GDM1 (cell line): ENCODE results near the gene SCN2A.
"Not testable (repeated sequence)": the region's sequence is repeated elsewhere in the genome, so short reads cannot be mapped to it uniquely, and the experiment has no call there.

ENCODE experiments used
- DNase-seq: peaks from one replicate; lab custom pipeline; 2025; lab: John Stamatoyannopoulos, UW

The SCN2A gene

GRCh38 chr2:165328272-165328671 lies 89.1 kb downstream of the SCN2A start:
- DNase-seq, result peak; percentile 41

GRCh38 chr2:165344276-165344675 lies 105.1 kb downstream of the SCN2A start:
- DNase-seq, result not testable (repeated sequence)

GRCh38 chr2:165348441-165348840 lies 109.2 kb downstream of the SCN2A start:
- DNase-seq, result no peak

GRCh38 chr2:165349181-165349580 lies 110.0 kb downstream of the SCN2A start:
- no peak for DNase-seq

- no peak for DNase-seq
These were observed 118.5 kb downstream of the SCN2A start for GRCh38 chr2:165357758-165358157.

GRCh38 chr2:165361514-165361913 lies 122.3 kb downstream of the SCN2A start:
- DNase-seq, result no peak

GRCh38 chr2:165369131-165369897 lies 130.1 kb downstream of the SCN2A start:
- DNase-seq, result no peak

GRCh38 chr2:165369898-165370296 lies 130.7 kb downstream of the SCN2A start:
- DNase-seq, result no peak

- no peak for DNase-seq
These were observed 132.1 kb downstream of the SCN2A start for GRCh38 chr2:165371356-165371755.

- DNase-seq, result no peak
These were observed 134.2 kb downstream of the SCN2A start for GRCh38 chr2:165373278-165374010.

GRCh38 chr2:165376571-165376975 lies 137.4 kb downstream of the SCN2A start:
- DNase-seq, result no peak

- DNase-seq, result no peak
These were observed 143.1 kb downstream of the SCN2A start for GRCh38 chr2:165382362-165382761.

- no peak for DNase-seq
These were observed 151.7 kb downstream of the SCN2A start for GRCh38 chr2:165390875-165391274.

GRCh38 chr2:165391791-165392190 lies 152.6 kb downstream of the SCN2A start:
- no peak for DNase-seq

GRCh38 chr2:165398603-165399002 lies 159.4 kb downstream of the SCN2A start:
- not testable (repeated sequence) for DNase-seq

GRCh38 chr2:165401285-165401852 lies 162.2 kb downstream of the SCN2A start:
- DNase-seq, result peak; percentile 38

GRCh38 chr2:165402162-165402561 lies 162.9 kb downstream of the SCN2A start:
- no peak for DNase-seq

GRCh38 chr2:165406173-165406572 lies 167.0 kb downstream of the SCN2A start:
- no peak for DNase-seq

GRCh38 chr2:165407466-165407865 lies 168.3 kb downstream of the SCN2A start:
- DNase-seq, result no peak

- no peak for DNase-seq
These were observed 169.0 kb downstream of the SCN2A start for GRCh38 chr2:165408186-165408585.

GRCh38 chr2:165410276-165410675 lies 171.1 kb downstream of the SCN2A start:
- no peak for DNase-seq

GRCh38 chr2:165414187-165414586 lies 175.0 kb downstream of the SCN2A start:
- no peak for DNase-seq

- DNase-seq, result no peak
These were observed 177.8 kb downstream of the SCN2A start for GRCh38 chr2:165417009-165417408.
